B cell (primary cell): ENCODE results near the gene LIF. TPM values are rescaled to one million over a fixed set of nuclear protein-coding genes. Genes with fewer than 3 reads are reported as not detected.

Experiments
- polyA plus RNA-seq: library from polyadenylated mRNA; depleted of rRNA; stranded (reverse); fragments of >200 nt; gene quantifications from 2 replicates; pipeline ENCODE4 v1.2.3, GENCODE V29; 2012
- total RNA-seq, 2 donors: library from RNA; stranded (reverse); fragments of 120-200 nt in 1 of 2; gene quantifications; 1 replicate in 1 of 2; 2 replicates in 1 of 2; pipeline versions ENCODE4 v1.2.3 to v1.2.4, GENCODE V29; 2013 to 2022

The LIF gene
- total and polyA plus RNA-seq, 2 donors (not counting 1 experiment from before 2014, with no cell fraction given) = 0.47 TPM; not detected in 1

Other genes starting within 250 kb of the LIF start
- not detected in 2 replicates for gene HORMAD2, start 166.3 kb downstream of the LIF start, total RNA-seq
- gene HORMAD2, start 166.3 kb downstream of the LIF start, polyA plus RNA-seq = not detected in 2 replicates
- 1.7 and 1.8 TPM in 2 replicates for gene OSM, start 20.1 kb upstream of the LIF start, total RNA-seq
- 9.6 and 12.5 TPM in 2 replicates for gene OSM, start 20.1 kb upstream of the LIF start, polyA plus RNA-seq
- gene CASTOR1, start 42.7 kb upstream of the LIF start, total RNA-seq = 12.3 and 16.3 TPM in 2 replicates
- 15.6 and 18.4 TPM in 2 replicates for gene CASTOR1, start 42.7 kb upstream of the LIF start, polyA plus RNA-seq
- gene TBC1D10A, start 80.2 kb upstream of the LIF start, total RNA-seq = 44.7 and 45.2 TPM in 2 replicates
- gene TBC1D10A, start 80.2 kb upstream of the LIF start, polyA plus RNA-seq = 50.8 and 58.4 TPM in 2 replicates
- 283 and 286 TPM in 2 replicates for gene SF3A1, start 110.1 kb upstream of the LIF start, total RNA-seq
- gene SF3A1, start 110.1 kb upstream of the LIF start, polyA plus RNA-seq = 92.1 and 163 TPM in 2 replicates
- 3.6 and 5.4 TPM in 2 replicates for gene CCDC157, start 110.2 kb upstream of the LIF start, total RNA-seq
- gene CCDC157, start 110.2 kb upstream of the LIF start, polyA plus RNA-seq = 5.6 and 6.4 TPM in 2 replicates
- gene RNF215, start 140.7 kb upstream of the LIF start, total RNA-seq = 16.7 and 18.6 TPM in 2 replicates
- 8.8 and 9.8 TPM in 2 replicates for gene RNF215, start 140.7 kb upstream of the LIF start, polyA plus RNA-seq
- 0.67 and 0.83 TPM in 2 replicates for gene SEC14L2, start 150.3 kb upstream of the LIF start, total RNA-seq
- gene SEC14L2, start 150.3 kb upstream of the LIF start, polyA plus RNA-seq = 0.24 and 0.63 TPM in 2 replicates
- gene MTFP1, start 179.0 kb upstream of the LIF start, total RNA-seq = 11.3 and 11.8 TPM in 2 replicates
- 8.7 and 18.4 TPM in 2 replicates for gene MTFP1, start 179.0 kb upstream of the LIF start, polyA plus RNA-seq
- not detected in 2 replicates for gene SEC14L3, start 225.3 kb upstream of the LIF start, total RNA-seq
- not detected in 2 replicates for gene SEC14L3, start 225.3 kb upstream of the LIF start, polyA plus RNA-seq